GM23338 (cell line): Measurements from ENCODE around the gene PRSS33. TPM values are rescaled to one million over a fixed set of nuclear protein-coding genes. Genes with fewer than 3 reads are reported as not detected.

ENCODE experiments used
- ATAC-seq: fragments of 200-7000 bp; cut with Tn5 transposase; 3 replicates; pipeline ENCODE4 v1.9.1; 2020
- DNase-seq: peaks from one replicate; pipeline ENCODE4 v3.0.0-alpha.2; 2015; ENCODE audit warnings: low spot score
- H2AFZ ChIP-seq: fragments of 200-600 bp; sonication (generic); 2 replicates; pipeline ENCODE4 v1.8.0; 2016; ENCODE audit warnings: antibody characterized with exemption, mild to moderate bottlenecking, moderate library complexity
- H3F3A ChIP-seq: fragments of 200-600 bp; sonication (generic); replicated peaks from 2 replicates; pipeline ENCODE4 v1.8.0; 2017; ENCODE audit warnings: antibody characterized with exemption, mixed run types, low read depth
- H3K27ac ChIP-seq: fragments of 200-600 bp; sonication (generic); 2 replicates; pipeline ENCODE4 v1.6.1; 2016; ENCODE audit warnings: low read depth
- H3K27me3 ChIP-seq: fragments of 200-600 bp; sonication (generic); 2 replicates; pipeline ENCODE4 v1.8.0; 2016; ENCODE audit warnings: mild to moderate bottlenecking, mixed run types, moderate library complexity; ENCODE audit not compliant: insufficient read depth
- H3K36me3 ChIP-seq: fragments of 200-600 bp; sonication (generic); 2 replicates; pipeline ENCODE4 v1.8.0; 2016; ENCODE audit warnings: mild to moderate bottlenecking; ENCODE audit not compliant: insufficient read depth
- H3K4me1 ChIP-seq: fragments of 200-600 bp; sonication (generic); 2 replicates; pipeline ENCODE4 v1.8.0; 2016; ENCODE audit warnings: mild to moderate bottlenecking, moderate library complexity; ENCODE audit not compliant: insufficient read depth
- H3K4me2 ChIP-seq: fragments of 200-600 bp; sonication (generic); 2 replicates; pipeline ENCODE4 v1.7.1; 2017; ENCODE audit warnings: mixed run types
- H3K4me3 ChIP-seq: fragments of 200-600 bp; sonication (generic); 2 replicates; pipeline ENCODE4 v1.6.1; 2016; ENCODE audit warnings: mixed run types
- H3K79me2 ChIP-seq: fragments of 200-600 bp; sonication (generic); replicated peaks from 2 replicates; pipeline ENCODE4 v1.8.0; 2017; ENCODE audit warnings: mild to moderate bottlenecking; ENCODE audit not compliant: insufficient read depth
- H3K9me2 ChIP-seq: fragments of 200-600 bp; sonication (generic); 2 replicates; pipeline ENCODE4 v1.8.0; 2017; ENCODE audit not compliant: insufficient read depth
- H4K20me1 ChIP-seq: fragments of 200-600 bp; sonication (generic); replicated peaks from 2 replicates; pipeline ENCODE4 v1.8.0; 2017; ENCODE audit warnings: mild to moderate bottlenecking; ENCODE audit not compliant: insufficient read depth
- H3K27ac Mint-ChIP-seq: 2 replicates; pipeline ENCODE4 v1.8.0; 2020; ENCODE audit warnings: inconsistent platforms, mild to moderate bottlenecking, moderate library complexity, mixed read lengths
- H3K27me3 Mint-ChIP-seq: 3 replicates; pipeline ENCODE4 v1.8.0; 2022; ENCODE audit warnings: low read depth, mild to moderate bottlenecking, moderate library complexity, mixed read lengths, inconsistent platforms; ENCODE audit not compliant: insufficient read depth, poor library complexity
- H3K36me3 Mint-ChIP-seq: 3 replicates; pipeline ENCODE4 v1.8.0; 2021; ENCODE audit warnings: low read depth, mild to moderate bottlenecking, inconsistent platforms, moderate library complexity, mixed read lengths
- H3K4me1 Mint-ChIP-seq: 3 replicates; pipeline ENCODE4 v1.8.0; 2020; ENCODE audit warnings: mild to moderate bottlenecking, inconsistent platforms, mixed read lengths
- H3K4me3 Mint-ChIP-seq: 3 replicates; pipeline ENCODE4 v1.8.0; 2021; ENCODE audit warnings: moderate library complexity, mild to moderate bottlenecking, inconsistent platforms, mixed read lengths
- H3K9me3 Mint-ChIP-seq: 3 replicates; pipeline ENCODE4 v1.8.0; 2020; ENCODE audit warnings: moderate library complexity, mild to moderate bottlenecking, inconsistent platforms, mixed read lengths
- CREB1 ChIP-seq: fragments of 250-450 bp; sonication (Bioruptor Pico); IDR thresholded peaks from 2 replicates; pipeline ENCODE4 v1.5.0; 2020; ENCODE audit warnings: low read depth, mild to moderate bottlenecking, moderate library complexity
- CTCF ChIP-seq, 2 experiments: fragments of 200-600 bp in 1 of 2; sonication (generic) in 1 of 2; conservative IDR thresholded peaks; 2 replicates each; pipeline versions ENCODE4 v1.5.1 to v1.6.1; 2016 to 2017; ENCODE audit warnings: antibody characterized with exemption in 2 of 2, low read depth in 2 of 2, mild to moderate bottlenecking in 2 of 2, moderate library complexity in 1 of 2
- EZH2phosphoT487 ChIP-seq: fragments of 200-600 bp; sonication (generic); IDR thresholded peaks from one replicate; pipeline ENCODE4 v1.8.1; 2018; ENCODE audit warnings: antibody characterized with exemption; ENCODE audit not compliant: unreplicated experiment
- JUNB ChIP-seq: IDR thresholded peaks from one replicate; pipeline ENCODE4 v1.6.1; 2016; ENCODE audit warnings: antibody characterized with exemption; ENCODE audit not compliant: unreplicated experiment
- NANOG ChIP-seq: IDR thresholded peaks from 2 replicates; pipeline ENCODE4 v1.6.1; 2016; ENCODE audit warnings: antibody characterized with exemption, borderline replicate concordance
- POLR2AphosphoS5 ChIP-seq: IDR thresholded peaks from 2 replicates; pipeline ENCODE4 v1.6.1; 2016; ENCODE audit warnings: antibody characterized with exemption, low read depth
- STAT1 ChIP-seq: IDR thresholded peaks from one replicate; pipeline ENCODE4 v1.6.1; 2016; ENCODE audit warnings: antibody characterized with exemption; ENCODE audit not compliant: unreplicated experiment
- ZNF114 ChIP-seq: fragments of 250-450 bp; sonication (Bioruptor Pico); IDR thresholded peaks from 2 replicates; pipeline ENCODE4 v1.5.0; 2020; ENCODE audit warnings: mild to moderate bottlenecking, moderate library complexity
- polyA plus RNA-seq: library from polyadenylated mRNA; unstranded; fragments of >200 nt; fragmentation: Nextera tagmentation; extraction: Ambion mirVana; gene quantifications from 2 replicates; pipeline ENCODE4 v1.2.1, GENCODE V29; 2016
- total RNA-seq: library from RNA; depleted of rRNA; stranded (reverse); fragments of >200 nt; shearing (Covaris generic); gene quantifications from 2 replicates; pipeline ENCODE4 v1.2.3, GENCODE V29; 2014
- TF ChIP-seq, protein P1 (sequence below): IDR thresholded peaks from 2 replicates; pipeline ENCODE4 v1.6.1; 2016; ENCODE audit warnings: antibody characterized with exemption
- TF ChIP-seq, protein P2 (sequence below): IDR thresholded peaks from one replicate; pipeline ENCODE4 v1.6.1; 2018; ENCODE audit warnings: antibody characterized with exemption; ENCODE audit not compliant: unreplicated experiment

The PRSS33 gene
- total and polyA plus RNA-seq, 2 experiments from 2014 or later, result 0.24 to 1.4 TPM

DNA sequence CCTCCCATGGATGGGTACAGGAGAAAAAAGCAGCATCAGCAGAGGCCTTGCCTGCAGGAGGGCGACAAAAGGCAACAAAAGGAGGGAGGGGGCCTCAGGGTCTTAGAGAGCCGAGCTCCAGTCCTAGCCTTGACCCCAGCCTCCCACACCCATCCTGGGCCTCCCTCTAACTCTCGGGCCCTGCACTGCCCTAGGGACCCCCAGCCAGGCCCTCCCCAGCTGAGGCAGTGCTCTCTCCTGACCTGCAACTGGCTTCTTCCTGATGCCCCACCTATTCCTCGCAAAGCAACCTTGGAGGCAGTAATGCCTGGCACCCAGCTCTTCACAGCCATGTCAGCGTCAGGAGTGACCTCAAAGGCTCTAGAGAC, 50.1 kb downstream of the PRSS33 start:
- Histone ChIP-seq H3K9me2 (no peaks in the 10 kb centered on the region), H3K36me3 (no peaks in the 10 kb centered on the region), H3K4me1 (no peaks in the 10 kb centered on the region), H3K4me2 (no peak overlapping the region), H4K20me1 (no peaks in the 10 kb centered on the region), H3K27ac (no peak overlapping the region), H3K27me3 (no peaks in the 10 kb centered on the region), H3K79me2 (no peaks in the 10 kb centered on the region), H3F3A (no peaks in the 10 kb centered on the region), H2AFZ (no peak overlapping the region), H3K4me3 (no peak overlapping the region)
- peaks cover 8% of the 10 kb centered on the region for H3K27me3 Mint-ChIP-seq
- H3K9me3 Mint-ChIP-seq, result no peaks in the 10 kb centered on the region
- DNase-seq (no peak), ATAC-seq (peak; percentile 46; the same call in 2 of the 3 replicates)
- peaks cover 3% of the 10 kb centered on the region; the same call in 1 of the 3 replicates for H3K4me1 Mint-ChIP-seq
- H3K4me3 Mint-ChIP-seq, result no peak overlapping the region
- H3K36me3 Mint-ChIP-seq, result no peaks in the 10 kb centered on the region; the same call in 2 of the 3 replicates
- TF ChIP-seq JUNB (no peak), CTCF (conservative IDR thresholded peaks at IDR 0.05; ENCODE audit: low read depth in 2 of 2) (peak in 1 of 2 experiments; percentile 8; a peak in 1 of 4 replicates), STAT1 (no peak)
- no peak overlapping the region for H3K27ac Mint-ChIP-seq

DNA sequence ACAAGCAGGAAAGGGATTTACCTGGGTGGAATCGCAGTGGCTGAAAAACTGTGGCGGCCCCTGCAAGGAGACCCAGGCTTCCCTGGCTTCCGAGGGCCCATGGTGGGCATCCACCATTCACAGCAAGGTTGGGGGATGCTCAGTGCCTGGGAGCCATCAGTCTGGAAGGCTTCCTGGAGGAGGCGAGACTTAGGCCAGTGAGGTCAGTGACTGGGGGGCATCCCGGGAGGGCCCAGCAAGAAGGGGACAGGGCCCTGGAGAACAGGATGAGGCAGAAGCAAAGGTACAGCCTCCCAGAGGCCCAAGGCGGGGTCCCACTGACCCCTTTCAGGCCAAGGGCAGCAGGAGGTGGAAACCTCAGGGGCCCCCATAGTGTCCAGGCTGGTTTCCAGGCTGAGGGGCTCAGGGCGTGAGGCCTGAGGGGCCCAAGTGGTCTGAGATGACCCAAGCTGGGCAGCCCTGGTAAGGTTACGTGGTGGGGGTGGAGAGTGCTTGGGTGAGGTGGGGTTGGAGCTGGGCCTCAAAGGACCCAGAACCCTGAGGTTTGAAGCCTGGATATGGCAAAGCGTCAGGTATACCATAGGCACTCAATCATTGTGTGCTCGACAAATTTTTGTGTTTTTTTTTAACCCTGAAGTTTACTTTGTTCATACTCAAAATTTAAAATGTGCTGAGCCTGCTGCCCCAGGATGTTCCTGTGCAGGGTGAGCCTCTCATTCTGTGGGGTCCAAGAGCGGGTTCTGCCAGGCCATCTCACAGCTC, 50.7 kb downstream of the PRSS33 start:
- no peak for ATAC-seq

DNA sequence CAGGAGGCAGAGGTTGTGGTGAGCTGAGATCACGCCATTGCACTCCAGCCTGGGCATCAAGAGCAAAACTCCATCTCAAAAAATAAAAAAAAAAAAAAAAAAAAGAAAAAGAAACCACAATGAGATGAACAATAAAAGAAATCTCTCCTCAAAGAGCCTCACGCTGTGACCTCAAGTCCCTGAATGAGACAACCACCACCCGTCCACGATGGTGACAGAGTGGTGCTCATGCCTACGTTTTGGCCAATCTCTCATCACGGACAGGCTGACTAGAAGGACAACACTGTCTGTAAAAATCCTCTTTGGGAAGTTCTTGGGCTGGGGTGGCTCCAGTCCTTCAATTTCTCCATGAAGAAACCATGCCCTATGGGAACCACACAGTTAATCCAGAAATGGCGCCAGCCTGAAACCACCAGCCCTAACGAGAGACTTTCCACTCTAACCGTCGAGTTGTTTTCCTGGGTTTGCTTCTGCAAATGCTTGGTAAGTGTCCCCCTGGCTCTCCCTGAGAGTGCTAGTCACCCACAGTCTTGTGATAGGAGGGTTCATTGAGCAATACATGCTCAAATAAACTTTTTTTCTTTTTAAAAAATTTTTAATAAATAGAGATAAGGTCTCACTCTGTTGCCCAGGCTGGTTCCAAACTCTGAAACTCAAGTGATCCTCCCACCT, 52.4 kb downstream of the PRSS33 start:
- no peak for DNase-seq
- no peaks in the 10 kb centered on the region for H3K4me1 ChIP-seq
- Mint-ChIP-seq H3K27me3 (peaks cover 10% of the 10 kb centered on the region), H3K27ac (no peak overlapping the region), H3K36me3 (no peaks in the 10 kb centered on the region), H3K9me3 (no peaks in the 10 kb centered on the region), H3K4me1 (peaks cover 3% of the 10 kb centered on the region; the same call in 1 of the 3 replicates), H3K4me3 (no peak overlapping the region)
- H2AFZ ChIP-seq, result no peak overlapping the region
- no peaks in the 10 kb centered on the region for H4K20me1 ChIP-seq
- H3K36me3 ChIP-seq, result no peaks in the 10 kb centered on the region
- H3K27ac ChIP-seq, result no peak overlapping the region
- H3K4me2 ChIP-seq, result no peak overlapping the region
- H3K27me3 ChIP-seq, result no peaks in the 10 kb centered on the region
- H3F3A ChIP-seq, result no peaks in the 10 kb centered on the region
- H3K9me2 ChIP-seq, result no peaks in the 10 kb centered on the region
- H3K79me2 ChIP-seq, result no peaks in the 10 kb centered on the region
- no peak for ATAC-seq
- H3K4me3 ChIP-seq, result no peak overlapping the region
- TF ChIP-seq CTCF (conservative IDR thresholded peaks at IDR 0.05; ENCODE audit: low read depth in 2 of 2) (no peak), STAT1 (no peak), EZH2phosphoT487 (no peak), CREB1 (CRISPR knock-in tag) (no peak)
- TF ChIP-seq, protein P1, sequence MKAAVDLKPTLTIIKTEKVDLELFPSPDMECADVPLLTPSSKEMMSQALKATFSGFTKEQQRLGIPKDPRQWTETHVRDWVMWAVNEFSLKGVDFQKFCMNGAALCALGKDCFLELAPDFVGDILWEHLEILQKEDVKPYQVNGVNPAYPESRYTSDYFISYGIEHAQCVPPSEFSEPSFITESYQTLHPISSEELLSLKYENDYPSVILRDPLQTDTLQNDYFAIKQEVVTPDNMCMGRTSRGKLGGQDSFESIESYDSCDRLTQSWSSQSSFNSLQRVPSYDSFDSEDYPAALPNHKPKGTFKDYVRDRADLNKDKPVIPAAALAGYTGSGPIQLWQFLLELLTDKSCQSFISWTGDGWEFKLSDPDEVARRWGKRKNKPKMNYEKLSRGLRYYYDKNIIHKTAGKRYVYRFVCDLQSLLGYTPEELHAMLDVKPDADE, result no peak
- TF ChIP-seq, protein P2, sequence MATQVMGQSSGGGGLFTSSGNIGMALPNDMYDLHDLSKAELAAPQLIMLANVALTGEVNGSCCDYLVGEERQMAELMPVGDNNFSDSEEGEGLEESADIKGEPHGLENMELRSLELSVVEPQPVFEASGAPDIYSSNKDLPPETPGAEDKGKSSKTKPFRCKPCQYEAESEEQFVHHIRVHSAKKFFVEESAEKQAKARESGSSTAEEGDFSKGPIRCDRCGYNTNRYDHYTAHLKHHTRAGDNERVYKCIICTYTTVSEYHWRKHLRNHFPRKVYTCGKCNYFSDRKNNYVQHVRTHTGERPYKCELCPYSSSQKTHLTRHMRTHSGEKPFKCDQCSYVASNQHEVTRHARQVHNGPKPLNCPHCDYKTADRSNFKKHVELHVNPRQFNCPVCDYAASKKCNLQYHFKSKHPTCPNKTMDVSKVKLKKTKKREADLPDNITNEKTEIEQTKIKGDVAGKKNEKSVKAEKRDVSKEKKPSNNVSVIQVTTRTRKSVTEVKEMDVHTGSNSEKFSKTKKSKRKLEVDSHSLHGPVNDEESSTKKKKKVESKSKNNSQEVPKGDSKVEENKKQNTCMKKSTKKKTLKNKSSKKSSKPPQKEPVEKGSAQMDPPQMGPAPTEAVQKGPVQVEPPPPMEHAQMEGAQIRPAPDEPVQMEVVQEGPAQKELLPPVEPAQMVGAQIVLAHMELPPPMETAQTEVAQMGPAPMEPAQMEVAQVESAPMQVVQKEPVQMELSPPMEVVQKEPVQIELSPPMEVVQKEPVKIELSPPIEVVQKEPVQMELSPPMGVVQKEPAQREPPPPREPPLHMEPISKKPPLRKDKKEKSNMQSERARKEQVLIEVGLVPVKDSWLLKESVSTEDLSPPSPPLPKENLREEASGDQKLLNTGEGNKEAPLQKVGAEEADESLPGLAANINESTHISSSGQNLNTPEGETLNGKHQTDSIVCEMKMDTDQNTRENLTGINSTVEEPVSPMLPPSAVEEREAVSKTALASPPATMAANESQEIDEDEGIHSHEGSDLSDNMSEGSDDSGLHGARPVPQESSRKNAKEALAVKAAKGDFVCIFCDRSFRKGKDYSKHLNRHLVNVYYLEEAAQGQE, result no peak

More for the DNA sequence above, 50.7 kb downstream of the PRSS33 start:
- Histone ChIP-seq H4K20me1 (no peaks in the 10 kb centered on the region), H3K27ac (no peak overlapping the region), H3K27me3 (no peaks in the 10 kb centered on the region), H3K4me2 (no peak overlapping the region), H3K4me1 (no peaks in the 10 kb centered on the region), H3K36me3 (no peaks in the 10 kb centered on the region), H3K4me3 (no peak overlapping the region), H2AFZ (no peak overlapping the region), H3F3A (no peaks in the 10 kb centered on the region), H3K9me2 (no peaks in the 10 kb centered on the region), H3K79me2 (no peaks in the 10 kb centered on the region)
- Mint-ChIP-seq H3K9me3 (no peaks in the 10 kb centered on the region), H3K36me3 (no peaks in the 10 kb centered on the region; the same call in 2 of the 3 replicates), H3K27ac (no peak overlapping the region), H3K4me3 (no peak overlapping the region), H3K4me1 (peaks cover 3% of the 10 kb centered on the region; the same call in 1 of the 3 replicates), H3K27me3 (peaks cover 8% of the 10 kb centered on the region)
- DNase-seq, result no peak
- TF ChIP-seq NANOG, result no peak
- TF ChIP-seq POLR2AphosphoS5, result no peak
- no peak for TF ChIP-seq STAT1
- TF ChIP-seq ZNF114 (CRISPR knock-in tag), result no peak
